Measurements from ENCODE around the gene CRYBA2. TPM values are rescaled to one million over a fixed set of nuclear protein-coding genes. Genes with fewer than 3 reads are reported as not detected.

CRYBA2 gene
- polyA plus RNA-seq, 4 donors = not detected

- DNase-seq (ENCODE audit: low read depth in 4 of 4, low spot score in 2 of 4) = no peak
Measured at GRCh38 chr2:218999881-219000568, 6.8 kb upstream of the CRYBA2 start.

- DNase-seq (ENCODE audit: low read depth in 4 of 4, low spot score in 2 of 4) = no peak
Measured at GRCh38 chr2:218999021-218999880, 6.0 kb upstream of the CRYBA2 start.

- no peak for DNase-seq (ENCODE audit: low read depth in 4 of 4, low spot score in 2 of 4)
Measured at GRCh38 chr2:218998414-218999002, 5.3 kb upstream of the CRYBA2 start.

GRCh38 chr2:218997731-218998130, 4.5 kb upstream of the CRYBA2 start:
- DNase-seq (ENCODE audit: low read depth in 4 of 4, low spot score in 2 of 4) = no peak

- DNase-seq (ENCODE audit: low read depth in 4 of 4, low spot score in 2 of 4) = no peak
Measured at GRCh38 chr2:218996937-218997336, 3.7 kb upstream of the CRYBA2 start.

GRCh38 chr2:218995972-218996711, 2.9 kb upstream of the CRYBA2 start:
- no peak for DNase-seq (ENCODE audit: low read depth in 4 of 4, low spot score in 2 of 4)

GRCh38 chr2:218995561-218995960, 2.3 kb upstream of the CRYBA2 start:
- no peak for DNase-seq (ENCODE audit: low read depth in 4 of 4, low spot score in 2 of 4)

GRCh38 chr2:218992703-218993344, 398 bp downstream of the CRYBA2 start:
- DNase-seq (ENCODE audit: low read depth in 4 of 4, low spot score in 2 of 4) = no peak

- DNase-seq (ENCODE audit: low read depth in 4 of 4, low spot score in 2 of 4) = no peak
Measured at GRCh38 chr2:218992196-218992595, 1.0 kb downstream of the CRYBA2 start.

- DNase-seq (ENCODE audit: low read depth in 4 of 4, low spot score in 2 of 4) = no peak
Measured at GRCh38 chr2:218991674-218992168, 1.5 kb downstream of the CRYBA2 start.

GRCh38 chr2:218990612-218991011, 2.6 kb downstream of the CRYBA2 start:
- no peak for DNase-seq (ENCODE audit: low read depth in 4 of 4, low spot score in 2 of 4)

- no peak for DNase-seq (ENCODE audit: low read depth in 4 of 4, low spot score in 2 of 4)
Measured at GRCh38 chr2:218990052-218990451, 3.2 kb downstream of the CRYBA2 start.

GRCh38 chr2:218988650-218989049, 4.6 kb downstream of the CRYBA2 start:
- no peak for DNase-seq (ENCODE audit: low read depth in 4 of 4, low spot score in 2 of 4)

GRCh38 chr2:218988164-218988563, 5.1 kb downstream of the CRYBA2 start:
- no peak for DNase-seq (ENCODE audit: low read depth in 4 of 4, low spot score in 2 of 4)

GRCh38 chr2:218986148-218986761, 7.0 kb downstream of the CRYBA2 start:
- DNase-seq (ENCODE audit: low read depth in 4 of 4, low spot score in 2 of 4) = no peak

GRCh38 chr2:218985325-218986091, 7.7 kb downstream of the CRYBA2 start:
- no peak for DNase-seq (ENCODE audit: low read depth in 4 of 4, low spot score in 2 of 4)

GRCh38 chr2:218985021-218985324, 8.2 kb downstream of the CRYBA2 start, which contains the start of gene FEV:
TSS of gene FEV (minus strand) at chr2:218985184. CDS start at chr2:218985075, 109 bp downstream.
- no peak for DNase-seq (ENCODE audit: low read depth in 4 of 4, low spot score in 2 of 4)

GRCh38 chr2:218984239-218985020, 8.8 kb downstream of the CRYBA2 start:
- no peak for DNase-seq (ENCODE audit: low read depth in 4 of 4, low spot score in 2 of 4)

GRCh38 chr2:218983934-218984238, 9.3 kb downstream of the CRYBA2 start:
- DNase-seq (ENCODE audit: low read depth in 4 of 4, low spot score in 2 of 4) = no peak

Data from left renal cortex interstitium (tissue), 4 donors.